ENCODE measurements around the gene STRBP. TPM values are rescaled to one million over a fixed set of nuclear protein-coding genes. Genes with fewer than 3 reads are reported as not detected.

Gene STRBP
- total RNA-seq, 1 donor from 2014 or later: 58.9 TPM

- Mint-ChIP-seq H3K27me3 (ENCODE audit: low read depth) (no peaks in the 10 kb centered on the region), H3K4me1 (no peaks in the 10 kb centered on the region), H3K36me3 (ENCODE audit: low read depth) (no peaks in the 10 kb centered on the region), H3K4me3 (no peak overlapping the region), H3K9me3 (no peaks in the 10 kb centered on the region), H3K27ac (ENCODE audit: unreplicated experiment) (no peak overlapping the region)
- TF ChIP-seq CTCF (conservative IDR thresholded peaks at IDR 0.05): no peak
- DNase-seq (ENCODE audit: low read depth, low spot score): no peak
Observed at GRCh38 chr9:123072407-123072995, 195.9 kb downstream of the STRBP start.

Other genes with a start within 250 kb of the STRBP start
- 1.0 TPM in 1 of 2 replicates, not detected in the other for gene GPR21, start 234.9 kb downstream of the STRBP start, total RNA-seq
- gene CRB2, start 87.6 kb upstream of the STRBP start, total RNA-seq: 73.4 and 80.5 TPM in 2 replicates

Data from neural crest cell (in vitro differentiated cells).